GM10847 (cell line): ENCODE results near the gene POLN.

Experiments used
- POLR2A ChIP-seq: IDR thresholded peaks from 2 replicates; pipeline ENCODE4 v1.6.1; 2011; ENCODE audit not compliant: insufficient read length; ENCODE audit errors: extremely low read depth

The POLN gene

DNA sequence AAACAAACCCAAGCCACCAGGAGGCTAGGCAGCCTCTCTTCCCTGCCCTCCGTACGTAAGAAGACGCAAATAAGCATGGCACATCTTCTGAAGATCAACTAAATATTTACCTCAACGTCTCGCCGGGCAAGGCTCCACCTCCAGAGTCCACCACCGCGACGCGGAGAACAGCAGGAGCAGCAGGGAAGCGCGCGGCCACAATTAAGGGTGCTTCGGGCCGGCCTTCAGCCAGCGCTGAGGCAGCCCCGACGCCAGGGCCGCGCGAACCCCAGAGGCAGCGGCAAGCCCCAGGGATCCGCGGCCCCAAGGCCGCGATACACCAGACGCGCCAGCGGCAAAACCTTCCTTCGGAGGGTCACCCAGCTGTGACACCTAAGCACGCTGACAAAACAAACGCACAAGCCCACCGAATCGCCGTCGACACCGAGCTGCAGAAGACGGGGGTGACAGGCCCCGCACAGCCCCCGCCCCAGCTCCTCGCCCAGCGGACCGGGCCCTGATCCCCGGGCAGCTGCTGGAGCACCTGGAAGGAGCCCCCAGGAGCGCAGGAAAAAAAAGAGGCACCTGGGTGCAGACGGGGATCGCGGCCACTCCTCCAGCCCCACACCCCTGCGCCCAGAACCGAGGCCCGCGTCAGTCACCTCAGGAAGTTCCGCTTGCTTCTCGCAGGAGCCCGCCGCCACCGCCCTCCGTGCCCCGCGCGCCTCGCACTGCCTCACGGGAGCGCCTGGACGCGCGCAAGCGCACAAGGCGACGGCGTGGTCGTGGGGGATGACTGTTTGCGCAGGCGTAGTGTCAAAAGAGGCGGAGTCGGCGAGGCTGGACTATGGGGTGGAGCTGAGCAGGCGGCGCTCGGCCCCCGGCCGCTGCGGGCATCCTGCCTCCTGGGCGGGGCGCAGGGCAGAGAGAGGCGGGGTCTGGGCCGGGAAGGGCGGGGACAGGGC, at the start of gene POLN, which contains the start of gene HAUS3:
POLN (minus strand) TSS at position 712 of the 944 bp plus-strand sequence. CDS start 12,890 bp downstream, outside the sequence.
HAUS3 (minus strand) TSS at position 712 of the 944 bp plus-strand sequence. CDS start 1,175 bp downstream, outside the sequence.
- peak; percentile 87 for TF ChIP-seq POLR2A

DNA sequence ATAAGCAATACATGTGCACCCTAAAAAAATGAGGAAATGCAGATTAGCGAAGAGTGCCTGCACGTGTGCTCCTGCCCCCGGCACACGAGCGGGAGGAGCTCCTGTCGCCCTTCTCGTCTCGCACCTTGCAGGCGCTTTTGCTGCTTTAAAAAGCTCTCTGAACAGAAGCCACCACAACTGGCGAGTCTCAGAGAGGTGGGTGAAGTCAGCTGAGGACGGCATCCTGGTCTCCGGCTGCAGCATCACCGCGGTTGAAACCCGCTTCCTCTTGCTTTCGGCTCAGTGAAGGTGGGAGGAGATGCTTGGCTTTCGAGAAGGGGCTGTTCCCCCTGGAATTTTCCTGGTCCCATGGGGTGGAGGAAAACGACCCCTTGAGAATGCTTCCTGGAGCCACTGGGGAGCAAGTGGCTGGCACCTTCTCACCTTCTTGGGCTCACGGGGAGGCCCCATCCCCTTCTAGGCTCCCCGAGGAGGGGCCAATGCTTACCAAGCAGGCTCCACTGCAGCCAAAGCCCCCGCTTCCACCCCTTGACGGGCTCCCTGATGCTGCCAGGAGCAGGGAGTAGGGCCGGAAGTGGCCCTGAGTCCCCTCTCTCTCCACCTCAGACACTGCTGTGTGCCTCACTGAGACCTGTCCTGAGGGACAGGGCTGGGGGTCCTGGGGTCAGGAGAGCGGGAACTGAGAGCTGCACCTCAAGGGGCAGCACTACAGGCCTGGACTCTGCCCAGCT, 49.2 kb upstream of the POLN start:
- no peak for TF ChIP-seq POLR2A

DNA sequence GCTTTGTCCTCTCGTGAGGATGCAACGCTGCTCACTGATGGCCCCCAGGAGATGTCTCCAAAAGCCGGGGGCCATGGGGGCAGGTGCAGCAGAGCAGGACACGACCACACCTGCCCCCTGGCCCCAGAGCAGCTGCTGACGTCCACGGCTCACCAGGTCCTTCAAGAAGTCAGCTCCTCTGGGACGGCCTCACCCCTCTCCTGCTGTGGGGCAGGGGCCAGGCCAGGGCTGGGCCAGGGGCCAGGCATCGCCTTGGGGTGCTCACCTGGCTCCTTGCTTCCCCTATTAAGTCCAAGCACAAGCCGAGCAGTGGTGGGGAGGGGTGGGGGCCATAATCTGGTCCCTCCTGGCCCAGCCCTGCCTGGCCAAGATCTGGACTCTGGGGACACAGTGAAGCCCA, 48.6 kb upstream of the POLN start:
- TF ChIP-seq POLR2A = no peak

DNA sequence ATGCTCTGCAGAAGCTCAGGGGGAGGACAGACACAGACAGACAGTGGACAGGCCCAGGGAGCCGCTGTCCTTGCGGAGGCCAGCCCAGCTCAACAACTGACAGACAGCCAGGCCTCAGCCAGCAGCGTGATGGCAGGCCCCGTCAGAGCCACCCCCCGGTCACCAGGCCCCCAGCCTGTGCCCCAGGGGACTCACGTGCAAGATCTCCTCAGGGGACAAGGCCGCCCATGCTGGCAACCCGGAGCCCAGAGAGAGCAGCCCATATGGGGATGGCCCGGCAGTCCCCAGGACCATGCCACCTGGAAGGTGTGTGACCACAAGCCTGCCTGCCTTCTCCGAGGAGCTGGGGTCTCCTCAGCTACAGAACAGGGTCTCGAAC, 48.0 kb upstream of the POLN start:
- no peak for TF ChIP-seq POLR2A

DNA sequence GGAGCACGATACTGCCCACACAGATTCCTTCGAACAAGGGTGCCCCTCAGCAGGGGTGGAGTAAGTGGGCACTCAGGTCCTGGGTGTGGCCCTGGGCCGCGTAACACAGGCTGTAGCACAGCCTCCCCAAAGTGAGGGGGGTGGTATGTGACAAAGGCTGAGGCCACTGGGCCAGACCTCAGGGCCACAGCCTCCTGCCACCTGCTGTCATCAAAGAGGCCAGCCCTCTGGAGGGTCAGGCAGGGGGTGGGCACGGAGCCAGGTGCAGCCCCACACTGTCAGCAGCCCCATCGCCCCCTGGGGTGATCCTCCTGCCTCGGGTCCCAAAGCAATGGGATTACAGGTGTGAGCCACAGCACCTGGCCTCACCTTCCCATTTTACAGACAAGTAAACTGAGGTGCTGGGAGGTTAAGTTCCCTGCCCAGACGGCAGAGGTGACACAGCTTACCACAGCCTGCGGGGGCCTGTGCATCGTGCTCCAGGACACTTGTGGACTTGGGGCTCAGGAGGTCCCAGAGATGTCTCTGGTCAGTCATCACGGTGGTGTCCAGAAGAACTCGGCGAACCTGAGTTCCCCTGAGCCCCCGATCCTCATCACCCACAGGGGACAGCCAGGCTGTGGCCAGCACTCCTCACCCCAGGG, 47.5 kb upstream of the POLN start:
- no peak for TF ChIP-seq POLR2A

DNA sequence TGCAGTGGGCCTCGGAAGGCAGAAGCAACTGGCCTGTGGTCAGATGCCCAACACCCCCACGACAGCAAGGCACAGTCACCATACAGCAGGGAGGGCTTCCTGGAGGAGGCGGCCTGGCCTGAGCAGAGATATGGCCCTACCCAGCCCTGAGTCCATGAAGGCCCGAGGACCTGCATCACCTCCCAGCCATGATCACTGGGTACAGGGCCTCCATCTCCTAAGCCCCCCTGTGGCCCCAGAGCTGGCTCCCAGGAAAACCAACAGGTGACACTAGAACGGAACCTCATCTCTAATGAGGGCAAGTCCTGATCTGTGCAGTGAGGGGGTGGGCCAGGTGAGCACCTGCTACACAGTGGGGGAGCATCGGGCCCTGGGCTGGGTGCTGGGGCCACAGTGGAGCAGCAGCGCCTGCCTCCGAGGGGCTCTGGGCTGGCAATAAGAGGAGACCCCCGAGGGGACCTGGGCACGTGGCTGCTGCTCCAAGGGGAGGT, 46.2 kb upstream of the POLN start:
- no peak for TF ChIP-seq POLR2A

DNA sequence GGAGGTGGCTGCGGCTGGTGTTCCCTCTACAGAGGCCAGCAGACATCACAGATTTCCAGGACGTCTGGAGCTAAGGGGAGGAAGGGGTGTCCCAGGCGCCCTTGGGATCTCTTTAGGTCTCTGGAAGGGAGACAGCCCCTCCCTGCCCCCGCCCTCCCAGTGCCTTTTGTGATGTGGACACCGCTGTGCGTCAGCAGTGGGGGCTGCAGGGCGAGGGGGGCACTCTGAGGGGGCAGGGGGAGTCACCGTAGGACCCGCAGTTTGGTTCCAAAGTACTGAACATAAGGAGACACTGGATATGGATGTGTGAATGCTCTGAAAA, 45.6 kb upstream of the POLN start:
- TF ChIP-seq POLR2A = no peak

DNA sequence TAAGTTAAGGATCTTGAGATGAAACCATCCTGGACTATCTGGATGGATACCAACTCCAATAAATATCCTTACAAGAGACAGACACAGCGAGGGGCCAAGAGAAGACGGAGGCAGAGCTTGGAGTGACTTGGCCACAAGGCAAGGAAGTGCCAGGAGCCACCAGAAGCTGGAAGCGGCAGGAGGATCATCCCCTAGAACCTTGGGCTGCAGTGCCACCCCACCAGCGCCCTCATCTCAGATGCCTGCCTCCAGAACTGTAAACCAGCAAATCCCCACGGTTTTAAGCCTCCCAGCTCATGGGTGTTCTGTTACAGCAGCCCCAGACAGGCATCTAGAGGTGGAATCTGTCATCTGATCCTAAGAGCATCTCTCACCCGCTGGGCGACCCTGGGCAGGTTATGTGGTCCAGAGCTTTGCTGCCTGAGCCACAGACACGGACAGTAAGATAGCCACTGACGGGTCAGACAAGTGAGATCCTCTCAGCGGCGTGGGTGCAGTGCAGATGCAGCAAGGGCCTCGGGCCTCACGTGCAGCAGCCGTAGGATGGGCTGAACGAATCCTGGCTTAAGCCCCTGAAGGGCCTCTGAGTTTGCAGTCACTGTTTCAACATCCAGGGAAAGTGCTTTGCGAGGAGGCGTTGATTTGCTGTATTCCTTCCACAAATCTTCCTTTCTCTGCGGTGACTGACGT, 45.1 kb upstream of the POLN start:
- no peak for TF ChIP-seq POLR2A

DNA sequence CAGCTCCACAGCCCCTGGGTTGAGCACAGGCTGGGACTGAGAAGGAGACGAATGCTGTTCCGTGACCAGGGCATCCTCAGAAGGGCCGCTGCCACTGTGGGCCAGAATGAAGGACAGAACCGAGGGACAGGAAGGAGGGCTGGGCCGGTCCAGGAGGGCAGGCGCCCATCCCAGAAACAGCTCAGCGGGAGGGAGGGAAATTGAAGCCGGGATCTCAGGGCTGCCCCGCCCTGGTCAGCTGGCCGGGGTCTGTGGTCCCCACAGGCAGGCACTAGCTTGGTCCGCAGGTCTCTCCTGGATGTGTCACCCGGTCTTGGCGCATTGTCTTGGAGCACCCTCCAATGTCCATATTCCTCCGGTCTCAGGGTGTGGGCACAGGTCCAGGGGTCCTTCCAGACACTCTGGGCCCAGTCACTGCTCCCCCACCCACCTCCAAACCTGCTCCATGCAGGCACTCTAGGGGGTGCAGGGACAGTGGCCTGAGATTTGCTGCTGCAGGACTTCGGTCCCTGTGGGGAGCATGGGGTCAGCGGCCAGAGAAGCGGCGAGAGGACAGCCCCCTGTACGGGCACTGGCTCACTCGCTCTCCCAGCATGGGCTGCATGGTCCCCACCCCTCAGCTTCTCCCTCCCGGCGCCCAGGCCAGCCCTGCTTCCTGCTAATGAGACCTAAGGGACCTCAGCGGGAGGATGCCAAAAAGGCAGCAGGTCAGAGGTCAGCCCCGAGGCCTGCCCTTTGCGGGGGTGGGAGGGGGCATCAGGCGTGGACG, 43.9 kb upstream of the POLN start:
- no peak for TF ChIP-seq POLR2A

DNA sequence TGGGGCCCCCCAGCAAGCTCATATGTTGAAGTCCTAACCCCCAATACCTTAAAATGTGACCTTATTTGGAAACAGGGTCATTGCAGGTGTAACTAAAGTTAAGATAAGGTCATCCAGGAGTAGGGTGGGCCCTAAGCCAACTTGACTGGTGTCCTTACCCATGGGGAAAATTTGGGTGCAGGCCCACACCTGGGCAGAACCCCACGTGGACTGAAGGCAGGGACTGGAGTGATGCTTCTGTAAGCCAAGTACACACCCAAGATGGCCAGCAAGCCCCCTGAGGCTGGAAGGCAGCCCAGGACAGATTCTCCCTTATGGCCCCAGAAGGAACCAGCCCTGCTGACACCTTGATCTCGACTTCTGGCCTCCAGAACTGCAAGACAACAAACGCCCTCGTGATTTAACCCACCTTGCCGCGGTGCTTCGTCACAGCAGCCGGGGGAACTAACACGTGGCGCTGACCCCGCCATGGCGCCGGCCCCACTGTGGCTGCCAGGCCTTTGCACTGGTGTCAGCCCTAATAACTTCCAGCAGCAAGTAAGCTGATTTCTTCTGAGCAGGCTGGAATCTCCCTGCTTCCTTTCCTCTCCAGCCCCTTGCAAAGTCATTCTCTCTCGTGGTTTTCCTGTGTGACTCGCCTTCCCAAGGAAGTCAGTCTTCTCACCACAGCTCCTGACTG, 43.2 kb upstream of the POLN start:
- no peak for TF ChIP-seq POLR2A

DNA sequence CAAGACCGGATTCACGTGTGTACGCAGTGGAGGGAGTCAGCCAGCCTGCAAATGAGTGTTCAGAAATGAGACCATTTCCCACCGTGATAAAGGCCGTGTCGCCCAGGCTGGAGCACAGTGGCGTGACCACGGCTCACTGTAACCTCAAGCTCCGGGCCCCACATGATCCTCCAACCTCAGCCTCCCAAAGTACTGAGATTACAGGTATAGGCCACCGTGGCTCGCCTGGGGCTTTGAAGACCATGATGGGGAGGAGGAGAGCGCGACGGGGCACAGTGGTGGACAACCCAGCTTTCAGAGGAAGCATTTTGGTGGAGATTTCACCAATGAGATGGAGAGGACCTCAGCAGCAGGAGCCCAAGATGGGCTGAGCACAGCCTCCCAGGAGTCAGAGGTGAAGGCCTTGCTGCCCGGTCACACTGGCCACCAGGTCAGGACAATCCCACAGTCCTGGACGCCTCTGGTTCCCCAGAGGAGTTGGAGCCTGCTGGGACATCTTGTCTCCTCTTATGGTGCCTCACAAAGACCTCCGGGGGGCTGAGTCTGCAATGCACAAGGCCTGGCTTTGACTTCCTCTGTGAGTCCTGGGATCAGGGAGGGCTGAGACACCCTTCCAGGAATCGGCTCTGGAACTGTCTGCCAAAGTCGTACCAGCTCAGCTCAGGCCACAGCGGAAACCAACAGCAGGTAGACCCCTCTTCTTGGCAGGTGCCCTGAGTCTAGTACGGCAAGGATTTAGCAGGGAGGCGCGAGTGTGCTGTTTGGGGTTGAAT, 42.4 kb upstream of the POLN start:
- TF ChIP-seq POLR2A = no peak

DNA sequence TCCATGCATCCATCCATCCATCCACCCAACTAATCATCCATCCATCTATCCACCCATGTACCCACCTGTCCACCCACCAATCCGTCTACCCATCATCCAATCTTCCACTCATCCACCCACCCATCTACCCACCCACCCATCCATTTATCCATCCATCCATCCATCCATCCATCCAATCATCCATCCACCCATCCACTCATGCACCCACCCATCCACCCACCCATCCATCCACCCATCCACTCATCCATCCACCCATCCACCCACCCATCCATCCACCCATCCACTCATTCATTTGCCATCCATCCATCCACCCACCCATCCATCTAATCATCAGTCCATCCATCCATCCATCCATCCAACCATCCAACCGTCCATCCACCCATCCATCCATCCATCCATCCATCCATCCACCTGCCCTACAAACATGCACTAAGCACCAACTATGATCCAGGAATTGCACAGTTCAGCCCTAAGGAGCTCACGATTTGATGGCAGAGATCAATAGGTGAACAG, 41.3 kb upstream of the POLN start:
- TF ChIP-seq POLR2A = no peak

DNA sequence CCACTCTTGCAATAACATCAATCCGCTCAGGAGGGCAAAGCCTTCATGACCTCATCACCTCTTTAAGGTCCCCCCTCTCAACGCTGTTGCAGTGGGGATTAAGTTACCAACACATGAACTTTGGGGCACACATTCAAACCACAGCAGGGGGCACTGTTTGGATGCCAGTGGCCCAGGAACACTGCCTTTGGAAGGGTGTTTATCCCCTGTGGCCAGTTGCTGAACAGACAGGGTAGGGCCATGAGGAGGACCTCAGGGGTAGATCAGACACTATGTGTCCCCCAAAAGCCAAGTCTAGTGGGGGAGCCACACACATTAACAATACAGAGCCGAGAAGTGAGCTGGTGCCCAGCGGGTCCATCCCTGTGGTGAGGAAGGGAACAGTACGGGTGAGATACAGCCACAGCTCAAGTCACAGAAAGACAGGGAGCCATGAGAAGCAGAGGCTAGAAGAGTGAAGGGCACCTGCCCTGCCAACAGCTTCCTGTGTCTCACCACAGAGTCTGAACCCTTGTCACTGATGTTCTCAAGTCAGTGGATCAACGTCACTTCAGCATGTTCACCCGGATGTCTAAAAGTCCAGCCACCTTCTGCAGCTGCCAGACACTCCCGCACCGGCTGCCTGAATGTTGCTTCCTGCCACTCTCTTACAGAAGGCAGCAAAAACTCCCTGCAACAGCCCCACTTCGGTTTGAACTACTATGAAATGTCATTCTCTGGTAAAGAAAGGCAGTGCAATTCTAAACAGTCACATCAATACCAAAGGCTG, 39.8 kb upstream of the POLN start:
- TF ChIP-seq POLR2A = no peak
